GM21515 (cell line): ENCODE results near the gene MTHFSD.

Experiments used
- ATAC-seq: cut with Tn5 transposase; IDR thresholded peaks from one replicate; pipeline ENCODE4 v1.9.1; 2021; ENCODE audit not compliant: unreplicated experiment

The MTHFSD gene

GRCh38 chr16:86515777-86516622 lies 39.0 kb downstream of the MTHFSD start:
- ATAC-seq, result no peak

DNA sequence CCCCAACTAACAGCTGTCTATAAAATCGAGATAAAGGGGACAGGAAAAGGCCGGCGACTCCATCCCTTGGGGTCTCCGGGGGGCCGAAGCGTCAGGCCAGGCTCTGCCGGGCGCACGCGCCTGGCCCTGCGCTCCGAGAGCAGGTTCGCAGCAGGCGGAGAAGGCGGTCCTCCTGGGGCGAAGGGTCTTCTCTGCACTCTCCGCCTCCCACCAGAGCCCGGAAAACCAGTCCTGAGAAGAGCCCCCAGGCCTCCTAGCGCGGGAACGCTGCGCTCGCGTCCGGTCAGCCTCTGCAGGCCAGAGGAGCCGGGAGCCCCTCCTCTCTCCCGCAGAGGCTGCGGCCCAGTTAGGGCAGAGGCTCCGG lies 39.6 kb downstream of the MTHFSD start:
- ATAC-seq, result no peak

DNA sequence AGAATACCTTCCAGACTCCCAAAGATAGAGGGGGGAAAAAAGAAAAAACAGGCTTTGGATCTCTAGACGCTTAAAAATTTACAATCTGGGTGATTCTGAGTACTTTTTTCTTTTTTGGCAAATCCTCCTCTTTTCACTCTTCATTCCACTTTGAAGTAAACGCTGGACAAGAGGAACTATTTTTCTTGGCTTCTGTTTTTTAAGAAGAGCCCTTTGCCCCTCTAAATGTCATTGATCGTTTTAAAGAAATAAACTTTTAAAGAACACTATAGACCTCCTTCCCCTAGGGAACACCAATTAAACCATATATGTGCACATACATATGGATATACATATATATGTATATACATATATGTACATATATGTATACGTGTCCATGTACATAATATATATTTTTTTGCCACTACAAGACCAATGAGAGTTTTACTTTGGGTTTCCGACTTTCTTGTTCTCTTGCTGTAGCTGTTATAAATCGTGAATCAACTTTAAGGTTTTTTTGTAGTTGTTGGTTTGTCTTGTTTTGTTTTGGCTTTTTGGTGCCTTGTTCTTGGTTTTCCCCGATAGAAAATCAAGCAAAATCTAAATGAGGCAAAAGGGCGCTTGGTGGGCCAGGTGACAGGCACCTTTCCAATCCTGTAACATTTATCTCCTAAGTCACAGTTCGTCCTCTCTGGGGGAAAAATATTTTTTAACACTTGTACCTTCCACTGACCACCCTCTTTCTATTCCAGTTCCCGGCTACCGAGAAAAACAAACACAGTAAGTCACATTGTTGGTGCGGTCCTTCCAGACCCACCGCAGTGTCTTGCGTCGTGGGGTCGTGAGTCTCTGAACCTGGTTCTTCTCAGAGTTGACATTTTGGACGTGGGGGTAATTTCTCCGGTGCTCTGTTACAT lies 40.3 kb downstream of the MTHFSD start:
- no peak for ATAC-seq

- no peak for ATAC-seq
Observed at GRCh38 chr16:86513471-86514277, 41.4 kb downstream of the MTHFSD start.

- ATAC-seq, result no peak
Observed at GRCh38 chr16:86512860-86513470, 42.1 kb downstream of the MTHFSD start.

GRCh38 chr16:86512301-86512859 lies 42.7 kb downstream of the MTHFSD start:
- no peak for ATAC-seq

GRCh38 chr16:86511317-86512161 lies 43.5 kb downstream of the MTHFSD start:
- no peak for ATAC-seq

DNA sequence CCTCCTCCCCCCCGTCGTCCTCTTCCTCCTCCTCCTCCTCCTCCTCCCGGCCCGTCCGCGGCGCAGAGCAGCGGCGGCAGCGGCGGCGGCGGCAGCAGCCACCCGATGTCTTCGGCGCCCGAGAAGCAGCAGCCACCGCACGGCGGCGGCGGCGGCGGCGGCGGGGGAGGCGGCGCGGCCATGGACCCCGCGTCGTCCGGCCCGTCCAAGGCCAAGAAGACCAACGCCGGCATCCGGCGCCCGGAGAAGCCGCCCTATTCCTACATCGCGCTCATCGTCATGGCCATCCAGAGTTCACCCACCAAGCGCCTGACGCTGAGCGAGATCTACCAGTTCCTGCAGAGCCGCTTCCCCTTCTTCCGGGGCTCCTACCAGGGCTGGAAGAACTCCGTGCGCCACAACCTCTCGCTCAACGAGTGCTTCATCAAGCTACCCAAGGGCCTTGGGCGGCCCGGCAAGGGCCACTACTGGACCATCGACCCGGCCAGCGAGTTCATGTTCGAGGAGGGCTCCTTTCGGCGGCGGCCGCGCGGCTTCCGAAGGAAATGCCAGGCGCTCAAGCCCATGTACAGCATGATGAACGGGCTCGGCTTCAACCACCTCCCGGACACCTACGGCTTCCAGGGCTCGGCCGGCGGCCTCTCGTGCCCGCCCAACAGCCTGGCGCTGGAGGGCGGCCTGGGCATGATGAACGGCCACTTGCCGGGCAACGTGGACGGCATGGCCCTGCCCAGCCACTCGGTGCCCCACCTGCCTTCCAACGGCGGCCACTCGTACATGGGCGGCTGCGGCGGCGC lies 44.4 kb downstream of the MTHFSD start, which contains the start of gene FOXF1:
FOXF1 (plus strand) TSS at position 63 of the 797 bp plus-strand sequence; CDS start at position 106, 43 bp downstream.
- ATAC-seq, result no peak

DNA sequence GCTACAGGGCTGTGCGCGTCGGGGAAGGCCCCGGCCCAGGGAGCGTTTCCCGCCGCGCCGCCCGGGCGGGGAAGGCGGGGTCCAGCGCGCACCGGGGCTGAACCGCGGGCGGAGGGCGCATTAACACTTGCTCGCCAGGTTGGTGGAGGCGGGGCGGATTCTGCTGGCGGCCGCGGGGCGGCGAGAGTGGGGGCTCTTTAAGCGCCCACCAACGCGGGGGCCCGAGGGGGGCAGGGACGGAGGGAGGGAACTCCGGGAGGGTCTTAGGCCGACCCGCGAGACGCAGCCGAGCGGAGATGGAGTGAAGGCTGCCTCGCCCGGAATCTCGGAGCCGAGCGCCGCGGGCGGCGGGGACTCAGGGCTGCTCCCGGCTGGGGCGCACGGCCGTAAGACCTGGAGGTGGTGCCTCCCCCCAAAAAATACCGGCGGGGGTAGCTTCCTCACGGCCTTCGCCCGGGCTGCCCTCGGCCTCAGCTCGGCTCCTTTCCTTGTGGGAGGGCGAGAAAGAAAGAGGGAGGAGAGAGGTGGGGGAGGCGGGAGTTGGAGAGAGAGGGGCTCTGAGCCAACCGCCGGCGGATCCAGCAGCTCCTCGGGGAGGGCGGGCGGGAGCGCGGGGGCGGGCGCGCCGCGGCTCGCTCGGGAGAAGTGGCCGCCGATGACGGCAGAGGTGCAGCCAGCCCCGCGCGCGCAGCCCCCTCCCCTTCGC lies 45.1 kb downstream of the MTHFSD start:
- ATAC-seq, result no peak

DNA sequence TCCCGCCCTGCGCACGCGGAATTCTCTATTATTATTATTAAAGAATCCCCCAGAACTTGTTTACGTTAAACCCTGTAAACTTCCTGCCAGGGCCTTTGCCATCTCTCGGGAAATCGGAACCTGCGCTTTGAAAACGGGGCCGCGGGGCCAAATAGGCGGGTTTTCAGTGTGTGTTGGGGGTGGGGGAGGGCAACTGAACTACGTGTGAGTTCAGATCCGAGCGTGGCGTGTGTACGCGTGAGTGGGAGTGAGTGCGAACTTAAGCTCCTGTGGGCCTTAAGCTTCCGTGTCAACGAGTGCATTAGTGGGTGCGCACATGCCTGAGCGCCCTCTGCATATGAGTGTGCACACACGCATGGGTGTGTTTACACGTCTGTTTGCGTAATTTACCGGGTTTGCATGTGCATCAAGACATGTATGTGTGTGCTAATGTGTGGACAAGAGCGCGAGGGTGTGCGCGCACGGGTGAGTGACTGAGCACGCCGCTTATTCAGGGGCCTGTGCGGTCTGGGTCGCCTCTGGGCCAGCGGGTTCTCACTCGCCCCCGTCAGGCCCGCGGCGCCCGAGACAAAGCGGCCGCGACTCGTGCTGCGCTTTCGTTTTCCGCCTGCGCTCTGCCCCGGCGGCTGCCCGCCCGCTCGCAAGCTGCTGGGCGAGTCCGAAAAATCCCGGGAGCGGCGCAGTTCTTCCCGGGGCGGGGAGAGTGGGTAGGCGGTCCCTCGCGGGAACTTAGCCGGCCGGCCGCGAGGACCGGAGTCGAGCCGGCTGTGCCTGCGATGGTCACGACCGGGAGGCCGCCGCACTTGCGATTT lies 45.9 kb downstream of the MTHFSD start:
- no peak for ATAC-seq

DNA sequence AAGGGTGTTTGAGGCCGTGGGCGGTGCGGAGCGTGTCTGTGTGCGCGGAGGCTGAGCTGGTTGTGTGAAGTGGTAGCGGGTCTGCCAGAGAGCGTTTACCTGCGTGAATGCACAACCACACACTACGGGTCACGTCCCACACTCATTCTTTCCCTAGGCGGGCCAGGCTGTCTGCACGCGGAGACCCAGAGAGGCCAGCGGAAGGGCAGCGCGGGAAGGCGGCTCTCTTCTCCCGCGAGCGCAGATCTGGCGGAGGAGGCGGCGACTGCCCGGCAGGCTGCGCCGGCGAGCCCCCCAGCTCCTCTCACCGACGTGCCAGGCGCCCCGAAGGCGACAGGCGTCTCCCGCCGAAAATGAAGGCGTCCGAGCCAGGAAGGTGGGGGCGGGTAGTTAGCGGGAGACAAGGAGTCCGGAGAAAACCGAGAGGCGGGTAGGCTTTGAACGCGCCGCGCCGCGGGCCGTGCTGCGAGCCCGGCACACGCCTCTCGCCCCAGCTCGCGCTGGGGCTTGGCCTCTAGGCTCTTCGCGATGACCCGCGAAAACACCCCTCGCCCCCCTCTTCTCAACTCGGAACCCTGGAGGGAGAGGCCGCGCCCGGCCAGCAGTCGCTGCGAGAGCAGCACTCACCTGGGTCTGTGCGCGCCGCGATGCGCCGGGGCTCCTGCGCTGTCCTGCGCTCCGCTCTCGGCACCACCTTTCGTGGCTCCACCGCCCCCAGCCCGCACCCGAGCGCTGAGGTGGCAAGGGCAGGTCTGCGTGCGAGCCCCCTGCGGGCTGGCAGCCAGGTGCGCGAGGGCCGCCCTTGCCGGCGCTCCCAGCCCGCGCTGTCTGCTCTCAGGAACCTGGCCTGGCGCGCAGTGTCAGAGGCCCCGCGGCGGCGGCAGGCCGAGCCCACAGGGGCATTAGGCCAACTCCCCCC lies 46.7 kb downstream of the MTHFSD start:
- no peak for ATAC-seq

DNA sequence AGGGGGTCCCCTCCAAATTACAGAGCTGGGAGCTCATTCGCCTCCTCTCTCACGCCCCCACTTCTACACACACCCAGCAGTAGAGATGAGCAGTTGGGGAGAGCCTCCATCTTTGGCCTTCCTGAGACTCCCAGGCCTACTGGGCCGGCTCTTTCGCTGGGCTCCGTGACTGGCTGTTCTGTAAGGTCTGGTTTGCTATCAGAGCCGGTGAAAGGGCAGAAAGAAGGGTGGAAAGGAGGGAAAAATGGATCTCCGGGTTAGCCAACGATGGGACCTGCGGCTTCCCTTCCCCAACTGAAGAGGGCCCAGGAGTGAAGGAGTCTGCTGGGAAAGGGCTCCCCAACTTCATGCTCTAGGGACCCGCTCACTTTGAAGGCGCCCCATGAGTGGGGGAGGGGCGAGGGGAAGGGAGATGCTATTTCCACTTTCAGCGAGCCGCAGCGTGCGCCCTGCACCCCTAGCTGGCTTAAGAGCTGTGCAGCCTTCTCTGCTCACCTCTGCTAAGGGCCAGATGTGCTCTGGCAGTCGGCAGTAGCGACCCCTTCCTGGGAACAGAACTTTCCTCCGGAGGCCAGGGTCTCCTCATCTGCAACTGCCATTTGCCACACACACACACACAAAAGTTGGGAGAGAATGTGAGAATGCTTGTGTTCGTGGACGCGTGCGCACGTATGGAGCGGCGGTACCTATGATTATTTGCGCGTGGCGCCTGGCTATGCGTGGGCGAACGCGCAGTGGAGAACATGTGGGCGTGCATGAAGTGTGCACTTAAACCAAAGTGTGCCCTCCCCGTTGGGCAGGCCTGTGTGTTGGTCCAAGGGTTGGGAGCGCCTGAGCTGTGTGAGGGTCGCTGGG lies 47.6 kb downstream of the MTHFSD start:
- no peak for ATAC-seq

GRCh38 chr16:86505899-86506864 lies 48.9 kb downstream of the MTHFSD start:
- ATAC-seq, result no peak
